ENCODE results near the gene ST6GALNAC1.
"Not testable (repeated sequence)": the region's sequence is repeated elsewhere in the genome, so short reads cannot be mapped to it uniquely, and the experiment has no call there.

Gene ST6GALNAC1

GRCh38 chr17:76626442-76626841, 17.1 kb downstream of the ST6GALNAC1 start:
- no peaks in the 10 kb centered on the region for H3K79me2 ChIP-seq (ENCODE audit: control insufficient read depth, insufficient read depth, low read length, unreplicated experiment)
- H3K4me1 ChIP-seq (ENCODE audit: control insufficient read depth, insufficient read depth, low read length, unreplicated experiment): peaks cover 9% of the 10 kb centered on the region
- H3K27ac ChIP-seq (ENCODE audit: low read depth, low read length): no peak overlapping the region
- H3K36me3 ChIP-seq (ENCODE audit: insufficient read depth, low read length): no peaks in the 10 kb centered on the region
- no peaks in the 10 kb centered on the region for H3K27me3 ChIP-seq (ENCODE audit: insufficient read depth, low read length)
- no peak overlapping the region for H3K4me3 ChIP-seq (ENCODE audit: low read depth, low read length)
- no peak overlapping the region for H2AFZ ChIP-seq (ENCODE audit: low read length, unreplicated experiment)

DNA sequence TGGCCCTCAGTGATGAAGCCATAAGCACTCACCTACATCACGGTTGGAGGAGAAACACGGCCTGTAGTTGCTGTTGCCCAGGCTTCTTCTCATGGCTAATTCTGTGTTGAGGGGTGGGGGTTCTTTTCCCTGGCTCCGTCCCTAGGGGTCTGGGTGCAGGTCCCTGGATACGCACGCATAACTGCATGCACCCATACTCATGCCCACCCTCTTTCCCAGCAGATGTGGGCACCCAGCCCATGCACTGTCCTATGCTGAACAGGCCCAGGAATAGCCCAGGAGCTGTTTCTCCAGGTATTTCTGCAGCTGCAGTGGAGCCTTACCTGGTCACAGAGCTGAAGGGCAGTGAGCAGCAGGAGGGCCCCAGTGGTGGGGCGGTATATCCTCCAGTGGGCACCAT, 18.1 kb downstream of the ST6GALNAC1 start:
- no peaks in the 10 kb centered on the region for H3K27me3 ChIP-seq (ENCODE audit: insufficient read depth, low read length)
- peaks cover 9% of the 10 kb centered on the region for H3K4me1 ChIP-seq (ENCODE audit: control insufficient read depth, insufficient read depth, low read length, unreplicated experiment)
- H2AFZ ChIP-seq (ENCODE audit: low read length, unreplicated experiment): no peak overlapping the region
- no peak overlapping the region for H3K27ac ChIP-seq (ENCODE audit: low read depth, low read length)
- H3K4me3 ChIP-seq (ENCODE audit: low read depth, low read length): no peak overlapping the region
- no peaks in the 10 kb centered on the region for H3K79me2 ChIP-seq (ENCODE audit: control insufficient read depth, insufficient read depth, low read length, unreplicated experiment)
- H3K36me3 ChIP-seq (ENCODE audit: insufficient read depth, low read length): no peaks in the 10 kb centered on the region

GRCh38 chr17:76623271-76624146, 20.0 kb downstream of the ST6GALNAC1 start:
- H3K27me3 ChIP-seq (ENCODE audit: insufficient read depth, low read length): no peaks in the 10 kb centered on the region
- H3K4me1 ChIP-seq (ENCODE audit: control insufficient read depth, insufficient read depth, low read length, unreplicated experiment): peaks cover 9% of the 10 kb centered on the region
- no peaks in the 10 kb centered on the region for H3K79me2 ChIP-seq (ENCODE audit: control insufficient read depth, insufficient read depth, low read length, unreplicated experiment)
- no peak overlapping the region for H3K27ac ChIP-seq (ENCODE audit: low read depth, low read length)
- no peaks in the 10 kb centered on the region for H3K36me3 ChIP-seq (ENCODE audit: insufficient read depth, low read length)
- peak overlapping the region; percentile 84 for H2AFZ ChIP-seq (ENCODE audit: low read length, unreplicated experiment)
- H3K4me3 ChIP-seq (ENCODE audit: low read depth, low read length): 0 out of 2 replicates have a peak overlapping the region, but pooled peaks have one; percentile 37

GRCh38 chr17:76617838-76618237, 25.7 kb downstream of the ST6GALNAC1 start:
- H3K36me3 ChIP-seq (ENCODE audit: insufficient read depth, low read length): no peaks in the 10 kb centered on the region
- H3K27ac ChIP-seq (ENCODE audit: low read depth, low read length): no peak overlapping the region

DNA sequence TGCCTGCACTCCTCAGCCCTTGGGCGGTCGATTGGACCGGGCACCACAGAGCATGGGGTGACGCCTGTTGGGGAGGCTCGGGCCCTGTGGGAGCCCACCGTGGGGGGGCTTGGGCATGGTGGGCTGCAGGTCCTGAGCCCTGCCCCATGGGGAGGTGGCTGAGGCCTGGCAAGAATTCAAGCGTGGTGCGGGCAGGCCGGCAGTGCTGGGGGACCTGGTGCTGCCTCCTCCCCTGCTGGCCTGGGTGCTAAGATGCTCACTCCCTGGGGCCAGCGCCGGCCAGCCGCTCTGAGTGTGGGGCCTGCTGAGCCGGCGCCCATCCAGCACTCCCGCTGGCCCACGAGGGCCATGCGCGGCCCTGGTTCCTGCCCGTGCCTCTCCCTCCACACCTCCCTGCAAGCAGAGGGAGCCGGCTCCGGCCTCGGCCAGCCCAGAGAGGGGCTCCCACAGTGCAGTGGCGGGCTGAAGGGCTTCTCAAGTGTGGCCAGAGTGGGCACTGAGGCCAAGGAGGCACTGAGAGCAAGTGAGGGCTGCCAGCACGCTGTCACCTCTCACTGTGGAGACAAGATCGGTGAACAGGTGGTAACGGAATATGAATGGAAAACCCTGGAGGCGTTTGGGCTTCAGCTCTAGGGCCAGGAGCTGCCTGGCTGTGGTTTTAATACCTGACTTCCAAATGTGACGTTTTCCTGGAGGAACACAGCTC, 28.5 kb downstream of the ST6GALNAC1 start:
- no peak overlapping the region for H3K4me3 ChIP-seq (ENCODE audit: low read depth, low read length)

More at GRCh38 chr17:76617838-76618237, 25.7 kb downstream of the ST6GALNAC1 start:
- Histone ChIP-seq H3K79me2 (ENCODE audit: control insufficient read depth, insufficient read depth, low read length, unreplicated experiment) (no peaks in the 10 kb centered on the region), H3K4me1 (ENCODE audit: control insufficient read depth, insufficient read depth, low read length, unreplicated experiment) (no peaks in the 10 kb centered on the region), H2AFZ (ENCODE audit: low read length, unreplicated experiment) (no peak overlapping the region), H3K4me3 (ENCODE audit: low read depth, low read length) (no peak overlapping the region), H3K27me3 (ENCODE audit: insufficient read depth, low read length) (no peaks in the 10 kb centered on the region)

GRCh38 chr17:76614064-76614759, 29.3 kb downstream of the ST6GALNAC1 start:
- not testable (repeated sequence) for H2AFZ ChIP-seq (ENCODE audit: low read length, unreplicated experiment); H3K79me2 ChIP-seq (ENCODE audit: control insufficient read depth, insufficient read depth, low read length, unreplicated experiment); H3K27me3 ChIP-seq (ENCODE audit: insufficient read depth, low read length); H3K4me1 ChIP-seq (ENCODE audit: control insufficient read depth, insufficient read depth, low read length, unreplicated experiment); H3K27ac ChIP-seq (ENCODE audit: low read depth, low read length); H3K36me3 ChIP-seq (ENCODE audit: insufficient read depth, low read length); H3K4me3 ChIP-seq (ENCODE audit: low read depth, low read length)

More for the DNA sequence above, 28.5 kb downstream of the ST6GALNAC1 start:
- Histone ChIP-seq H3K4me1 (ENCODE audit: control insufficient read depth, insufficient read depth, low read length, unreplicated experiment) (no peaks in the 10 kb centered on the region), H3K36me3 (ENCODE audit: insufficient read depth, low read length) (no peaks in the 10 kb centered on the region), H3K79me2 (ENCODE audit: control insufficient read depth, insufficient read depth, low read length, unreplicated experiment) (no peaks in the 10 kb centered on the region), H3K27ac (ENCODE audit: low read depth, low read length) (no peak overlapping the region), H3K27me3 (ENCODE audit: insufficient read depth, low read length) (no peaks in the 10 kb centered on the region), H2AFZ (ENCODE audit: low read length, unreplicated experiment) (no peak overlapping the region)

- no peaks in the 10 kb centered on the region for H3K4me1 ChIP-seq (ENCODE audit: control insufficient read depth, insufficient read depth, low read length, unreplicated experiment)
- no peak overlapping the region for H3K4me3 ChIP-seq (ENCODE audit: low read depth, low read length)
- no peaks in the 10 kb centered on the region for H3K27me3 ChIP-seq (ENCODE audit: insufficient read depth, low read length)
- no peak overlapping the region for H3K27ac ChIP-seq (ENCODE audit: low read depth, low read length)
- no peaks in the 10 kb centered on the region for H3K36me3 ChIP-seq (ENCODE audit: insufficient read depth, low read length)
- no peak overlapping the region for H2AFZ ChIP-seq (ENCODE audit: low read length, unreplicated experiment)
- no peaks in the 10 kb centered on the region for H3K79me2 ChIP-seq (ENCODE audit: control insufficient read depth, insufficient read depth, low read length, unreplicated experiment)
These were observed 30.3 kb downstream of the ST6GALNAC1 start for GRCh38 chr17:76612977-76613851.

- H2AFZ ChIP-seq (ENCODE audit: low read length, unreplicated experiment): no peak overlapping the region
- no peak overlapping the region for H3K4me3 ChIP-seq (ENCODE audit: low read depth, low read length)
- H3K27me3 ChIP-seq (ENCODE audit: insufficient read depth, low read length): no peaks in the 10 kb centered on the region
- no peaks in the 10 kb centered on the region for H3K4me1 ChIP-seq (ENCODE audit: control insufficient read depth, insufficient read depth, low read length, unreplicated experiment)
- no peaks in the 10 kb centered on the region for H3K36me3 ChIP-seq (ENCODE audit: insufficient read depth, low read length)
- no peak overlapping the region for H3K27ac ChIP-seq (ENCODE audit: low read depth, low read length)
- no peaks in the 10 kb centered on the region for H3K79me2 ChIP-seq (ENCODE audit: control insufficient read depth, insufficient read depth, low read length, unreplicated experiment)
These were observed 31.1 kb downstream of the ST6GALNAC1 start for GRCh38 chr17:76612465-76612864.

GRCh38 chr17:76611758-76612157, 31.8 kb downstream of the ST6GALNAC1 start:
- Histone ChIP-seq H3K4me3 (ENCODE audit: low read depth, low read length) (no peak overlapping the region), H2AFZ (ENCODE audit: low read length, unreplicated experiment) (no peak overlapping the region), H3K4me1 (ENCODE audit: control insufficient read depth, insufficient read depth, low read length, unreplicated experiment) (no peaks in the 10 kb centered on the region), H3K27ac (ENCODE audit: low read depth, low read length) (no peak overlapping the region), H3K27me3 (ENCODE audit: insufficient read depth, low read length) (no peaks in the 10 kb centered on the region), H3K79me2 (ENCODE audit: control insufficient read depth, insufficient read depth, low read length, unreplicated experiment) (no peaks in the 10 kb centered on the region), H3K36me3 (ENCODE audit: insufficient read depth, low read length) (no peaks in the 10 kb centered on the region)
